Skeletal muscle satellite cell (primary cell): ENCODE data around the gene ADAMTS16.

ENCODE experiments used
- H3K27me3 ChIP-seq: 2 replicates; pipeline ENCODE4 v1.7.0; 2013; ENCODE audit warnings: low read length; ENCODE audit not compliant: control insufficient read depth, insufficient read depth
- H3K36me3 ChIP-seq: 2 replicates; pipeline ENCODE4 v1.7.0; 2013; ENCODE audit warnings: mild to moderate bottlenecking, control low read depth, low read length; ENCODE audit not compliant: insufficient read depth
- H3K4me1 ChIP-seq: 2 replicates; pipeline ENCODE4 v1.7.0; 2013; ENCODE audit warnings: low read length; ENCODE audit not compliant: control insufficient read depth, insufficient read depth
- H3K4me2 ChIP-seq: 2 replicates; pipeline ENCODE4 v1.7.0; 2013; ENCODE audit warnings: mild to moderate bottlenecking, low read length
- H3K4me3 ChIP-seq: 2 replicates; pipeline ENCODE4 v1.7.0; 2013; ENCODE audit warnings: low read length
- H3K9ac ChIP-seq: 2 replicates; pipeline ENCODE4 v1.7.0; 2013; ENCODE audit warnings: mild to moderate bottlenecking, low read depth, low read length, moderate library complexity
- H3K9me3 ChIP-seq: replicated peaks from 2 replicates; pipeline ENCODE4 v1.7.0; 2013; ENCODE audit warnings: mild to moderate bottlenecking, control low read depth, low read length

The ADAMTS16 gene

GRCh38 chr5:5191906-5192305 is 51.8 kb downstream of the ADAMTS16 start:
- H3K4me3 ChIP-seq = no peak overlapping the region
- no peak overlapping the region for H3K4me2 ChIP-seq
- no peaks in the 10 kb centered on the region for H3K36me3 ChIP-seq
- no peaks in the 10 kb centered on the region for H3K27me3 ChIP-seq
- H3K9ac ChIP-seq = no peak overlapping the region
- no peaks in the 10 kb centered on the region for H3K9me3 ChIP-seq
- H3K4me1 ChIP-seq = no peaks in the 10 kb centered on the region

DNA sequence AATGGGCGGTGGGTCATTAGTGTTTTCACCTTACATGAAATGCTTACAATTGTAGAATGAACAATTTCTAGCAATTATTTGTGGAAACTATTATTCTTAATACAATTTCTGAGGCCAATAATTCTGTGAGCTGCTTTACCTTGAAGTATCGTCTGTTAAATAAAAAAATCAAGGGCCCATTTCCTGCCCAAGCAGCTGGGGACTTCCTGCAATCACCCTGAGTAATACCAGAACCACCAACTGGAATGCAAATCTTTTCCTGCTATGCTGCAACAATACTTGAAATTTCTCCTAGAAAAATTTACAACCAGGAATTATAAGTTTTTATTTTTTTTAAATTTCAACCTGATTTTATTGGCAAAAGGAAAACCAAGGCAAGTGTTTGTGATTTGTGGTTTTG is 52.6 kb downstream of the ADAMTS16 start:
- Histone ChIP-seq H3K4me2 (no peak overlapping the region), H3K4me3 (no peak overlapping the region), H3K27me3 (no peaks in the 10 kb centered on the region), H3K36me3 (no peaks in the 10 kb centered on the region), H3K9ac (no peak overlapping the region), H3K9me3 (no peaks in the 10 kb centered on the region), H3K4me1 (no peaks in the 10 kb centered on the region)

- no peaks in the 10 kb centered on the region for H3K9me3 ChIP-seq
- H3K36me3 ChIP-seq = no peaks in the 10 kb centered on the region
- no peaks in the 10 kb centered on the region for H3K4me1 ChIP-seq
- H3K27me3 ChIP-seq = no peaks in the 10 kb centered on the region
- H3K9ac ChIP-seq = no peak overlapping the region
- no peak overlapping the region for H3K4me3 ChIP-seq
- H3K4me2 ChIP-seq = no peak overlapping the region
Observed at GRCh38 chr5:5195128-5195918, 55.2 kb downstream of the ADAMTS16 start.

- Histone ChIP-seq H3K36me3 (no peaks in the 10 kb centered on the region), H3K27me3 (no peaks in the 10 kb centered on the region), H3K9me3 (no peaks in the 10 kb centered on the region), H3K4me2 (no peak overlapping the region), H3K4me3 (no peak overlapping the region), H3K4me1 (no peaks in the 10 kb centered on the region), H3K9ac (no peak overlapping the region)
Observed at GRCh38 chr5:5198135-5198534, 58.0 kb downstream of the ADAMTS16 start.

DNA sequence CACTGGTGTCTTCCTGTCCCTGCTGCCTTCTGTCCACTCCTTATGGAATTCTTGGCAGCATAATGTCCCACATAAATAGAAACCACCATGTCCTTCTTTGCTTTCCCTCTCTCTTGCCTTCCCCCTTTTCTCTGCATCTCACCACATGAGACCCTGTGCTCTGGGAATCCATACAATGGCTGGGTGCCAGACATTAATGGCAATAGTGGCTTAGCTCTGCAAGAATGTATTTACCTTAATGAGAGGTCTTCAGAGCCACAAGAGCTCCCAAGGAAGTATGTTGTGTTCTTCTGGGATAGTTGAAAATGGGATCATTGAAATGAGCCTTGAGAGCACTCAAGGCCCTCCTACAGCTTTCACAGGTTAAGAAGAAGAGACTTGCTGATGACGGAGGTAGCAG is 58.7 kb downstream of the ADAMTS16 start:
- Histone ChIP-seq H3K4me1 (no peaks in the 10 kb centered on the region), H3K9me3 (no peaks in the 10 kb centered on the region), H3K36me3 (no peaks in the 10 kb centered on the region), H3K4me2 (no peak overlapping the region), H3K4me3 (no peak overlapping the region), H3K9ac (no peak overlapping the region), H3K27me3 (no peaks in the 10 kb centered on the region)

GRCh38 chr5:5199495-5199894 is 59.4 kb downstream of the ADAMTS16 start:
- Histone ChIP-seq H3K9ac (no peak overlapping the region), H3K4me1 (no peaks in the 10 kb centered on the region), H3K4me2 (no peak overlapping the region), H3K36me3 (no peaks in the 10 kb centered on the region), H3K4me3 (no peak overlapping the region), H3K27me3 (no peaks in the 10 kb centered on the region), H3K9me3 (no peaks in the 10 kb centered on the region)

DNA sequence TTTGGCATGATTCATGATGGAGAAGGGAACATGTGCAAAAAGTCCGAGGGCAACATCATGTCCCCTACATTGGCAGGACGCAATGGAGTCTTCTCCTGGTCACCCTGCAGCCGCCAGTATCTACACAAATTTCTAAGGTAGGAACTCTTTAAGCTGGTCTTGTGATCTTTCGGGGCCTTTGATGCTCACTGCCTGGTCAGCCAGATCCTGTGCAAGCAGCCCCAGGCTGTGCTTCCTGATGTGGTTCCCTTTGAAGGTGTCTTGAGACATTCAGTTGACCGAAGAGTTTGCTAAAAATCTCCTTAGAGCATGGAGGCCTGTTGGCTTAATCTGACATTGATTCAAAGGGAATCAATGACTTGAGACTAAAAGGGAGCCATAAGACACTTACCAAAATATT is 60.0 kb downstream of the ADAMTS16 start:
- Histone ChIP-seq H3K27me3 (no peaks in the 10 kb centered on the region), H3K4me2 (no peak overlapping the region), H3K9me3 (no peaks in the 10 kb centered on the region), H3K9ac (no peak overlapping the region), H3K4me1 (no peaks in the 10 kb centered on the region), H3K36me3 (no peaks in the 10 kb centered on the region), H3K4me3 (no peak overlapping the region)

DNA sequence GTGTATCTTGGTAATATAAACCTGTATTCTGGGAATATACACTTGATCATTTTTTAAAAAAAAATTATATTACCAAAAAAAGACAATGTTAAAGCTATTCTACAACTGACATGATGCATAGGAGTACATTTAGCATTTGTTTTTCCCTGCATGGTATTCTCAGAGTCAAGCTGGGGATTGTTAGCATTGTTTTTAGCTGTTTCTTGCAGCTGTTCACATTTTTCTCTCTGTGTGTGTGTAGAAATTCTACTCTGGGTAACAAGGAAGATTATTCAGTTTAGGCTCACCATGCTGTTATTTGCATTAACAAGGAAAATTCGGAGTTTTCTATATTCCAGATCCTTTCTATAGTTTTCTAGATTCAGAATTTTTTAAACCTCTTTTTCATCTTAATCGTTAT is 62.2 kb downstream of the ADAMTS16 start:
- Histone ChIP-seq H3K9me3 (no peaks in the 10 kb centered on the region), H3K4me3 (no peak overlapping the region), H3K27me3 (no peaks in the 10 kb centered on the region), H3K4me1 (no peaks in the 10 kb centered on the region), H3K36me3 (no peaks in the 10 kb centered on the region), H3K9ac (no peak overlapping the region), H3K4me2 (no peak overlapping the region)

DNA sequence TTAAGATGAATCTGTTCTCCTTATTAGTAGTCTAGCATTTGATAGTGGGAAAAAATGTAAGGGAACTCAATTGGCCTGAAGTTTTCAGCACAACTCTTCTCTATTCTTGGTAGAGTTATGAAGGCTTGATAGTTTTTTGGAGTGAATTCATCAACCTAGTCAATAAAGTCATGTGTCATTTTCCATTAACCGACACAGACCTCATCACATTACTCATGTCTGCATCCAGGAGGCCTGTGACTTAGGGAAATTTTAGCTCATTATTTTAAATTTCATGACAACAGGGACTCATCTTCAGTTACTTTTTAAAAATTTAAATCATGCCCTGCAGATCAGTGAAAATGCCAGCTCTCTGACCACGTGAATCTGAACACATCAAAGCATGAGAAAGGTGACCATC is 63.3 kb downstream of the ADAMTS16 start:
- no peak overlapping the region for H3K9ac ChIP-seq
- no peak overlapping the region for H3K4me3 ChIP-seq
- no peaks in the 10 kb centered on the region for H3K9me3 ChIP-seq

GRCh38 chr5:5207828-5208227 is 67.7 kb downstream of the ADAMTS16 start:
- Histone ChIP-seq H3K27me3 (no peaks in the 10 kb centered on the region), H3K36me3 (no peaks in the 10 kb centered on the region), H3K4me3 (no peak overlapping the region), H3K9ac (no peak overlapping the region), H3K4me2 (no peak overlapping the region), H3K9me3 (no peaks in the 10 kb centered on the region), H3K4me1 (no peaks in the 10 kb centered on the region)

More for the DNA sequence above, 63.3 kb downstream of the ADAMTS16 start:
- Histone ChIP-seq H3K36me3 (no peaks in the 10 kb centered on the region), H3K4me2 (no peak overlapping the region), H3K27me3 (no peaks in the 10 kb centered on the region), H3K4me1 (no peaks in the 10 kb centered on the region)

DNA sequence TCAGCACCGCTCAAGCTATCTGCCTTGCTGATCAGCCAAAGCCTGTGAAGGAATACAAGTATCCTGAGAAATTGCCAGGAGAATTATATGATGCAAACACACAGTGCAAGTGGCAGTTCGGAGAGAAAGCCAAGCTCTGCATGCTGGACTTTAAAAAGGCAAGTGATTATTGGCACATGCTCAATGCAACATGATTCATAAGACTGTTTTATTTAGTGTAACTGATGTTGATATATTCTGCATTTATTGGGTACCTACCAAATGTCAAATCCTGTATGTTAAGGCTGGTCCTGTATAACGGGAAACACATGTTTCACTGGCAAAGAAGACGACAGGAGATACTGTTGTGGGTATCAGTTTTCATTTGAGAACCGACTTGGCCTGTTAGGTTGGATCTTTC is 69.0 kb downstream of the ADAMTS16 start:
- Histone ChIP-seq H3K27me3 (no peaks in the 10 kb centered on the region), H3K36me3 (no peaks in the 10 kb centered on the region), H3K4me3 (no peak overlapping the region), H3K4me1 (no peaks in the 10 kb centered on the region), H3K9me3 (no peaks in the 10 kb centered on the region), H3K9ac (no peak overlapping the region), H3K4me2 (no peak overlapping the region)

- Histone ChIP-seq H3K9me3 (no peaks in the 10 kb centered on the region), H3K4me1 (no peaks in the 10 kb centered on the region), H3K27me3 (no peaks in the 10 kb centered on the region), H3K9ac (no peak overlapping the region), H3K4me2 (no peak overlapping the region), H3K4me3 (no peak overlapping the region), H3K36me3 (no peaks in the 10 kb centered on the region)
Observed at GRCh38 chr5:5209510-5210286, 69.6 kb downstream of the ADAMTS16 start.
